Activated CD4-positive, alpha-beta T cell treated with anti-CD3 and anti-CD28 coated beads, Interleukin-2, amount 50 U/mL, for 16 hours (primary cell): Measurements from ENCODE around the gene NTN1.
"Not testable (repeated sequence)": the region's sequence is repeated elsewhere in the genome, so short reads cannot be mapped to it uniquely, and the experiment has no call there.

Source experiments
- DNase-seq: peaks from one replicate; pipeline ENCODE4 v3.0.0-alpha.2; 2020

Gene NTN1

DNA sequence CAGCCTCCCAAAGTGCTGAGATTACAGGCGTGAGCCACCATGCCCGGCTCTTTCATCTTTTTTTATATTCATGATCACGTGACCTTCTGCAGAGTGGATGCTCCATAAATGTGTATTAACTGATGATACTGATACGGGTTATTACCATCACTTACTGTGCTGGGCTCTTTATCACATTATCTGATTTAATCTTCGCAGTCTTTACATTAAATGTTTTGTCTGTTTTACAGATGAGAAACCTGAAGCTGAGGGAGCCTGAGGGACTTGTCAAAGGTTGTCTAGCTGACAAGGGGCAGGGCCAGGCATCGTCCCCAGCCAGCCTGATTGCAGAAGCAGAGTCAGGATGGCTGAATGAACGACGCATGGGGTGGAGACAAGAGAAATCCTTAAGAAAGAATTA lies 104.4 kb downstream of the NTN1 start:
- DNase-seq: no peak

DNA sequence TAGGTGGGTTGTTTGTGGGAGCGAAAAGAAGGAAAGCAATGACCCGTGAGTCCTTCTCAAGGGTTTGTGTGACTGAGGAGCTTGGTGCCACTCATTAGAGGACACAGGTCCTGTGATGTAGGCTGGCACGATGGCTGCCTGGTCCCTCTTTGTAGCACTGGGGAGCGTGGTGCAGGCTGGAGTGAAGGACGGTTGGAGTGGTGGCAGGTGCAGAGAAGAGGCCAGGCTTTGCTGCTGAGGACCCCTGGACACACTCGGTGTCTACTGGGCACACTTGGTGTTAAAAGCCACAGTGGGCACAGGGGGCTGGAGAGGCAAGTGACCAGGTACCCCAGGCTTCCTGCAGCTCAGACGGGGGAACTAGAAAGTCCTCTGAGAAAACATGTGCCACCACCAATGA lies 106.0 kb downstream of the NTN1 start:
- no peak for DNase-seq

DNA sequence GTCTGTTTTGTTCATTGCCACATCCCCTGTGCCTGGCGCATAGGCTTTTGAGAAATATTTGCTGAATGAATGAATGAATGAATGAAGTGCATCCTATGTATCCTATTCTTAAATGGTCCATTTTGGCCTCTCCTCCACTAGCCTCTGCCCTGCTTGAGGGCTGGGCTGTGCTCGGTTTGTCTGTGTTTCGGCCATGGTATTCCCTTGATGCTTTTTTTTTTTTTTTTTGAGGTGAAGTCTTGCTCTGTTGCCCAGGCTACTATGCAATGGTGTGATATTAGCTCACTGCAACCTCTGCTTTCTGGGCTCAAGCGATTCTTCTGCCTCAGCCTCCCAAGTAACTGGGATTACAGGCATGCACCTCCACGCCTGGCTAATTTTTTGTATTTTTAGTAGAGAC lies 110.1 kb downstream of the NTN1 start:
- DNase-seq: no peak

DNA sequence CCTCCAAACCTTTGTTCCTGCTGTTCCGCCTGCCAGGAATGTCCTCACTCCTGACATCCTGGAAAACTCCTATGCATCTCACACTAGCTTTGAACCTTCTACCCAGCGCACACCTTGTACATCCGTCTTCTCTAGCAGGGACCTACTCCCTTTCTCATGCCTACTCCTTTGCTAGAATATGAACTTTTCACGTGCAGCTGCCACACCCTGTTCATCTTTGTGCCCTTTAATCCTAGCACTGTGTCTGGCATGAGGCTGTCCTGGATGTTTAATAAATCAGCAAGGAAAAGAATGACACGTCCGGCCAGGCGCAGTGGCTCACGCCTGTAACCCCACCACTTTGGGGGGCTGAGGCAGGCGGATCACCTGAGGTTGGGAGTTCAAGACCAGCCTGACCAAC lies 111.0 kb downstream of the NTN1 start:
- DNase-seq: no peak

DNA sequence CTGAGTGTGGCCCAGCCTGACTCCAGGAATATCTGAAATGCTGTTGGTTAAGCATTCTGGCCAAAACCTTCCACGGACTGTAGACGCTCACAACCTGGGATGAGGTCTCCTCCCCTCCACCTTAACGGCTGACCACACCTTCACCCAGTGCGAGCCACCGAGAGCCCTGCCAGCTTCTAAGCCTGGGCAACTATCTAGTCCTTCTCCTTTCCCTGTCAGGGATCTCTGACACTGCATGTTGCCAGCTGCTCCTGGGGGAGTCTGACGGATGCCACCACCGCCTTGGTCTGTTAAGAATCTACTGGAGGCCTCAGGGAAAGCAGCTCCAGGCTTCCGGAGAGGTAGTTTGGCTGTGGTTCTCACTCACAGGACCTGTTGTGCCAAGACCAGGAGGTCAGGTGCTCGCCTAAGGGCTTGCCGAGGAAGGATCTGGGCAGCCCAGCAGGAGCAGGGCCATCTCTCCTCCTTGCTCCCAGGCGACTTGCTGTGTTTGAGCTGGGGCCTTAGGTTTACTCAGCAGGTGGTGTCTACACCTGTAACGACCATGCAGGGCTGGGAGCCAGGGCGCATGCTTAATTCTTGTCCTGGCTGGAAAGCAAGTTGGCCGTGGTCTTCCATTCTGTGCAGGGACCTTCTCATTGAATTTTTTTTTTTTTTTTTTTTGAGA lies 111.8 kb downstream of the NTN1 start:
- no peak for DNase-seq

DNA sequence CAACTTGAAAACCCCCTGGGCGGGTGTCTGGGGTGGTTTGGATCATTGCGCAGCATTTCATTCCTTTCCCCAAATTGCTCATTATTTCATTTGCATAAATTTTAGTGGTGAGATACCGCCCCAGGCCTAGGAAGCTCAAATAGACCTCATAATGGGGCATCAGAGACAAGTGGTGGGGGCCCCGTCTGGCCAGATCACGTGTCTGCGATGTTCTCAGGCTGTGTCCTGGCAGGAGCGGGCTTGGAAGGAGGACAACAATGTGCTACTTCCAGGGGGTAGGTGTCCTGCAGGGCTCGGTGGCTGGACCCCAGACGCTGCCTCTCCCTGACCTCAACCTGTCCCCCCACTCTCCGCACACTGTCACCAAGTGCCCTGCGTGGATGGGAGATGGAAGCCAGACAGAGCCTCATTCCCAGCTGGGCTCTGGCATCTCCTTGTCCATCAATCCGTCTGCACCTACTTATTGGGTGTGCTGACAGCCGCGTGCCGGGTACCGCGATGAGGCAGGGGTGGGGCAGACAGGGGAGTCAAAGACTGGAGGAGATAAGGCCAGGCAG lies 116.9 kb downstream of the NTN1 start:
- DNase-seq: no peak

DNA sequence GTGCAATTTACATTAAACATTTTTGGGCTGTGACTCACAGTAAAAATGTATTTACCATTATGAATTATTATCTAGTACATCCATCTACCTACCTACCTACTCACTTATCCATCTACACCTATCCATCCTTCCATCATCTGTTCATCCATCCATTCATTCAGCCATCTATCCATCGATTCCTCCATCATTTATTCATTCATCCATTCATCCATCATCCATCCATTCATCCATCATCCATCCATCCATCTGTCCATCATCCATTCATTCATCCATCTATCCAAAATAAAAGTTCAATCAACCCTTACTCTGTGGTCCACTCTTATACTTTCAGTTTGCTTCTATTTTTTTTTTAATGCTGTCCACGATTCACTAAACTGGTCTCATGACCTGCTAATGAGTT lies 118.4 kb downstream of the NTN1 start:
- DNase-seq: no peak

DNA sequence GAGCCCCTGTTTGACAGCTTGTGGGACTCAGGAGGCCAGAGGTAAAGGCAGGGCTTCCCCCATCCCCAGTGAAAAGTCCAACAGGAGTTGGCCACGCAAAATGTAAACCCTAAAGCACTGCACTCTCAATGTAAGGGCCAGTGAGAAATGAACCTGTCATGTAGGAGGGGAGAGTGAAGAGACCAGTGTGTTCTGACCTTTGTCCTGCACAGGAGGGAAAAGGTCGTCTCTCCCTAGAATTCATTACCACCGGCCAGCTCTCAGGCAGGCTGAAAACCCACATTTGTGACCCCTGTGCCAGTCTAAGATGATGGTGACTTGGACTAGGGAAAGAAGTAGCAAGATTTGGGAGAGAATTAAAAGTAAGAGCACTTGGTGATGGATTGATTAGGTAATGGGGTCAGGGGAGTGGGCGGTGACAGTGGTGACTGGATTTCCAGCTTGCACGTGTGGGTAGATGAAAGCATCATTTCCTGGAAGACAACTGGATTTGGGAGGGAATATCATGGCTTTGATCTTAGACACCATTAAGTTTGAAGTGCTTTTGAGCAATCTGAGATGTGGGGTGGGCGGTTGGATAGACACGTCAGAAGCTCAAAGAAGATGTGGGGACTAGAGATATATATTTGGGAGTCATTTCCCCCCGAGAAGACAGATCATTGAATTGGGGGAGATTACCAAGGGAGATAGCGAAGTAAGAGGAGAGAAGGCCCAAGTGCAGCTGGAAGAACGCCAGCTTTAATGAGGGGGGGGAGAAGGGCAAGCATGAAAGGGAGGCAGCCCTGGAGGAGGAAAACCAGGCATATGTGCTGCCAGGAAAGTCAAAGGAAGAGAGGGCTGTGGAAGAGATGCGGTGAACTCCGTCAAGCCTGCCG lies 119.5 kb downstream of the NTN1 start:
- DNase-seq: no peak

DNA sequence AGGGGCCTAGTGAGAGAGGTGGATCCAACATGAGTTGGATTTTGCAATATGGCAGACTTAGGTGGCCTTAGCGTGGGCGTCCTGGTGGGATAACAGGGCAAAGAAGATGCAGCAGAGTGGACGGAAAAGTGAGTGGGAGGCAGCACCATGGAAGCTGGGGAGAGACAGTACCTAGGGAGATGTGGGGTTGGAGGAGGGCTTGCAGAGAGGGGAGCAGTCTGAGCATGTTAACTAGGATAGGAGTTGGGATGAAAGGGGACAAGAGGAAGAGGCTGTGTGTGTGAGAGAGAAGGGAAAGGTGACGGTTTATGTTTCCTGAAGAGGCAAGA lies 120.1 kb downstream of the NTN1 start:
- no peak for DNase-seq

DNA sequence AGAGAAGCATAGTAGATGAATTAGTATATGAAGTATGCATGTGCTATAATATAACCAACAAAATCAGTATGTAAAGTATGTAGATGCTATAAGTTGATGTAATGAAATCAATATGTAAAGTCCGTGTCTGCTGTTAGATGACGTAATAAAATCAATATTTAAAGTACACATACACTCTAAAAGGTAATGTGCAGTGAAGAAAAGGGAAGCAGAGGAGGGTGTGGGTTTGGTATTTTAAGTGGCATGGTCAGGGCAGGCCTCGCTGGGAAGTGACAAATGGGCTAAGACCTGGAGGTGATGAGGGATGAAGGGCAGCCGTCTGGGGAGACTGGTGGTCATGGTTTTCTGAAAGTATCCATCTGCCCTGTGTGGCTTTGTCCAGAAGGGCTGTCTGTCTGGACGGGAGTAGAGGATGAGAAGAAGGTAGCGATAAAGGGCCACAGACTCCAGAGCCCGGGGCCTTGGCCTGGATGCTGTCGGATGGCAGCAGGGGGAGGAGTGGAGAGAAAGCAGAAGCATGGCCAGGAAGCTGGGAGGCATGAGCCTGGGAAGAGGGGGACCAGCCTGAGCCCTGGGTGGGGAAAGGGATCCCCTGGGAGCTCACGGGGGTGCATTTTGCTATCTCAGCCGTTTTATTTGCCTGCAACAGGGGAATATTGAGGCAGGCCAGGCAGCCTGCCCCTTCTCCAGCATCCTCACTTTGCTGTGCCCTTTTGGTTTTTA lies 121.6 kb downstream of the NTN1 start:
- DNase-seq: no peak

DNA sequence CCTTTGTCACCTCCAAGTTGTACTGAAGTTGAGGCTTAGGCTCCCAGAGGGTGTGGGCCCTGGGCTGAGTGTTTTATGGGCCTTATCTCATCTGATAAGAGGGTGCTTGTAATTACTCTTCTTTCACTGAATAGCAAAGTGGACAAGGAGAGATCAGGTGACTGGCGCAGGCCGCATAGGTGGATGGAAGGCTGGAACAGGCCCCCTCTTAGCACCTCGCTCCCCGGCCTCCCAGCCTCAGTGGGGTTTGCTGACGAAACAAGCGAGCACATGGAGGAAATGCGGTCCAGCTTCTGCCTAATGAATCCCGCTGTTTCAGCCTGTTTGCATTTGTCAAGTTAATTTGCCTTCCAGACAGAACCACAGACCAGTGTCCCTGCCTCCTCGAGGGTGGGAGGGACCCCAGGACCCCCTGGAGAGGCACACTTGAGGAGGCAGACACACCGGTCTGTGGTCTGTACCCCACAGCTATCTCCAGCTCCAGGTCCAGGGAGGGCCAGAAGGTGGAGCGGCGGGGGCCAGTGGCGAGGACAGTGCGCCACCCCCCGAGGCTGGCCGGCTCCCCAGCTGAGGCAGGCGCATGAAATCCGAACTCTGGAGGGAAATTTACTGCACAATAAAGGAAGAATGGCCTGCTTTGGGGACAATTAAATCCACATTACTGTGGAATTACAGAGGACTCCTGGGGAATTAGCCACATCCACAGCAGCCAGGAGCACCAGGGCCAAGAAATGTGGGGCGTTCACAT lies 123.4 kb downstream of the NTN1 start:
- DNase-seq: no peak

DNA sequence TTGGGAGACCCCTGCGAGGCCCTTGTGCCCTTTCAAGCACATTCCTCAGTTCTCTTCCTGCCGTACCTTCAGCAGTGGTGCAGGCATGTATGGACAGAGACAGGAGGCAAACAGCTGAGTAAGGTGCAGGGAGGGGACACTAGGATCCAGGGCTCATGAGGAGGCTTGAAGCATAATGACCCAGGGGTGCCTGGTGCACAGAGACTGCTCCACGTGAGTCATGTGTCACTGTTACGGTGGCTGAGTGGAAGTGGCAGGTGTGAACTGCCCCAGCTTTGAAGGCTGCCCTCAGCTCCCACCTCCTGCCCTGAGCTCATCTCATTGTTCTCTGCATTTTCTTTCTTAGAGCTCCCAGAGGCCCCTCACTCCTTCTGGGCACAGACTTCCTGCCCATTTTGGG lies 124.8 kb downstream of the NTN1 start:
- no peak for DNase-seq

DNA sequence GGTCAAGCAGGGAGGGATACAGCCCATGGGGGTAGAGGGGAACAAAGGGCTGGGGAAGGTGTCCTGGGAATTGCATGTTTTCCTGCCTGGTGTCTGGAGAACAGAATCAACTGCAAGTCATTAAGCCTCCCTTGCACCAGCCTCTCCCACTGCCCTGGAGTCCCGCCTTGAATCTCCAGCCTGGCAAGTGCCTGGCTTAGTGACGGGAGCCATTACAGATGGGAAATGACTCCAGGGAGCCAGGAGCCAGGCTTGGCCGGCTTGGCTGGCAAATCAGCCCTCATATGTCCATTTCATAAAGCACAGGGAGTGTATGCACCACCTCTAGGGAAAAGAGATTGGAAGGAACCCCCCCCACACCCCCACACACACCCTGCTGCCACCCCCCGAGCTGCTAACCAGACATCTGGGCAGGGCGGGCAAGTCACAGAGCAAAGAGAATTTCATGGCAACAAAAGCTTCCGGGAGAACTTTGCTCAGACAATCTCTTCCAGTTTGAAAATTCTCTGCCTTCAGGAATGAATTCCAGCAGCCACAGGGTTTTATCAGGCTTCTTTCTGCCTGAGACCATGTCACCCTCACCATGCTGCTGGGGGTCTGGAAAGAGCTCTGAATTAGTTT lies 127.7 kb downstream of the NTN1 start:
- no peak for DNase-seq

DNA sequence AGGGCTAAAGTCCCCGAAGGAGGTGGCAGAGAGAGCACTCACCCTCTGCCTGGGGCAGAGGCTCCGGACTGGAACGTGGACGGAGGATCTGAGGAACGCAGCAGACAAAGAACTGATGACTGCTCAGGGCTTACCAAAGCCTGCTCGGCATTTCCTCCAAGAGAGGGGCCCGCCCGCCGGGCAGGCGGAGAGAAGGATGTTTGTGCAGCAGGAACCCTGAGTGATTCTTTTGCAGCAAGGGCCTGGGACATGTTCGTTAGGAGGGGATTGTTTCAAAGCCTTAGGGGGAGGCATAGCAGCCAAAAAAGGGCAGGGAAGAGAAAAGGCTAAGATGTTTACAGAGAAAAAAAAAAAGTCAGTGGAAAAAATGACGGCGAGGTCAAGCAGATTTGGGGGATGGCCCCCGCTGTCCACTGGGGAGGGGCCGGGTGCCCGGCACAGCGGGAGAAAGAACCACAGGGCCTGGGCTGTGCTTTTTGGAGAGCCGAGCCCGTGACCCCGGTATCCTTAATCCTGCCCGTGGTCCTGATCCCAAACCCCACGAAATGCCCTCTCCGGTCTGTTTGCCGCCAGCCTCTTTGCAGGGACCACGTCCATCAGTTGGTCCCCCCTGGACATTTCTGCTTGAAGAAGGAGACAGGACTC lies 129.3 kb downstream of the NTN1 start:
- no peak for DNase-seq

DNA sequence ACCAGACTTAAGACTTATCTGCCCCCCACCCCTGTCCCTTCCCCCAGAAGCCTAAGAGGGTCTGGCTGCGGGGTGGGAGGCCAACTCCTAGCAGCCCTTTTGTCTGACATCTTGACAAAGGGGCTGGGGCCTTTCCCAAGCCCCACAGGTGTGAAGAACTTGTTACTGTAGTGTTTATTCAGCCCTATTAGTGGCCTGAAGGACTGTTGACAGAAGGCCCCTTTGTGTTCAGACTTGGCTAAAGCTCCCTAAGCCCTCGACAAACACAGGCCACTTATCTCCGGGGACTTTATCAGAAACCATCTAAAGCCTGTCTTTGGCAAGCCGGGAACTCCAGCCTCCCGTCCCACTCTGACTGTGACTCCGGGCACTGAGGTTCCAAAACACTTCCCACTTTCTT lies 129.8 kb downstream of the NTN1 start:
- no peak for DNase-seq

DNA sequence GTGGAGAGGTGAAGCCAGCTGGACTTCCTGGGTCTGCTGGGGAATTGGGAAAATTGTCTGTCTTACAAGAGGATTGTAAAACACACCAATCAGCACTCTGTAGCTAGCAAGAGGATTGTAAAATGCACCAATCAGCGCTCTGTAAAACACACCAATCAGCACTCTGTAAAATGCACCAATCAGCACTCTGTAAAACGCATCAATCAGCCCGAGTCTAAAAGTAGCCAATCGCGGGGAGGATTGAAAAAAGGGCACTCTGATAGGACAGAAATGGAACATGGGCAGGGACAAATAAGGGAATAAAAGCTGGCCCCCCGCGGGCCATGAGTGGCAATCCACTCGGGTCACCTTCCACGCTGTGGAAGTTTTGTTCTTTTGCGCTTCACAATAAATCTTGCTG lies 130.4 kb downstream of the NTN1 start:
- not testable (repeated sequence) for DNase-seq

DNA sequence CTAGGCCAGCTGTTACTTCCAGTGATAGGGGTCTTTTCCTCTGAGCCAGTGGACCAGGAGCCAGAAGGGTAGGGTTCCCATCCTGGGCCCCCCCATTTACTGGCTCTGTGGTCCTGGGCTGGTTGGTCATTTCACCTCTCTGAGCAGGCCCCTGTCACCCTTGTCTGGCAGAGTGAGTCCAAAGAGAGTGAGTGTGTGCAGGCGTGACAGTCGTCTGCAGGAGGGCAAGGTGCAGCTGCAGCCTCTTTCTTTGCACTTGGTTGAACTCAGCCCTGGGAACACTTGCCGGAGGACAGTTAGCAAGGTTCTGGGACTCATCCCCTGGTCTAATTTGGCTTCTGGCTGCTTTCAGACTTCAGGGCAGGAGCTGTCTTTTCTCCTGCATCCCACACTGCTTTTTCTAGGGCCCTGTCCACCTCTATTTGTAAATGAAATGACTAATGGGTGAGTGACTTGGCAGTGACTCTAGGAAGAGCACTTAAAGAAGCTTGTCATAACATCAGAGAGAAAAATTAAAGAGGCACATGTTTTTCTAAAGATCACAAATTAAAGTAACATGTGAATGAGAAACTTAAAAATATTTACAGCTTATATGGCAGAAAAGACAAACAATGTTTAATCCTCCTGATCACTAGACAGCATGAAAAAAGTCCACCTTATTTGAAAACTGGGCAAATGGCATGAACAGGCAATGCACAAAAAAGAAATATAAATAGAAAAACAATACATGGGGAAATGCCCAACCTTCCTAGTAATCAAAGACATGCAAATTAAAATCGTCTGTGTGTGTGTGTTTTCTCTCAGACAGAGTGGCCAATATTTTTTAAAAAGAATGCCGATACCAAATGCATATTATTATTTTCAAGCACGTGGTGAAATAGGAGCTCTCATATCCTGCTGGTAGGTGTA lies 137.5 kb downstream of the NTN1 start:
- DNase-seq: no peak

DNA sequence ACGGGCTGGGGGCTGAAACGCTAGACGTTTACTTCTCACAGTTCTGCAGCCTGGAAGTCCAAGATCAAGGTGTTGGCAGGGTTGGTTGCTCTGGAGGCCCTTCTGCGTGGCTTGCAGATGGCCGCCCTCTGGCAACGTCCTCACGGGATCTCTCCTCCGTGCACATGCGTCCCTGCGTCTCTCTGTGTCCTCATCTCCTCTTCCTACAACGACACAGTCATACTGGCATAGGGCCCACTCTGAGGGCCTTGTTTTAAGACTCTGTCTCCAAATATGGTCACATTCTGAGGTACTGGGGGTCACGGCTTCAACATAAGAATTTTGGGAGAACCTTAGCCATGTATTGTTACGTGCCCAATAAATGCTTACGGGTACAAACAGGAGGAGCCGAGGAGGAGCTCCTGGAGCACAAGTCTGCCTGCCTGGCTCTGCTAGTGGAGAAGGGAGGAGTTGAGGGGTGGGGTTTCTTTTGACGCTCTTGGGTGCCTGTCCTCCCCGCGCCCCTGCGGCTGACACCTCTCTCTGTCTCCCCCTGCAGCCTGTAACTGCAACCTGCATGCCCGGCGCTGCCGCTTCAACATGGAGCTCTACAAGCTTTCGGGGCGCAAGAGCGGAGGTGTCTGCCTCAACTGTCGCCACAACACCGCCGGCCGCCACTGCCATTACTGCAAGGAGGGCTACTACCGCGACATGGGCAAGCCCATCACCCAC lies 141.1 kb downstream of the NTN1 start:
- DNase-seq: no peak

DNA sequence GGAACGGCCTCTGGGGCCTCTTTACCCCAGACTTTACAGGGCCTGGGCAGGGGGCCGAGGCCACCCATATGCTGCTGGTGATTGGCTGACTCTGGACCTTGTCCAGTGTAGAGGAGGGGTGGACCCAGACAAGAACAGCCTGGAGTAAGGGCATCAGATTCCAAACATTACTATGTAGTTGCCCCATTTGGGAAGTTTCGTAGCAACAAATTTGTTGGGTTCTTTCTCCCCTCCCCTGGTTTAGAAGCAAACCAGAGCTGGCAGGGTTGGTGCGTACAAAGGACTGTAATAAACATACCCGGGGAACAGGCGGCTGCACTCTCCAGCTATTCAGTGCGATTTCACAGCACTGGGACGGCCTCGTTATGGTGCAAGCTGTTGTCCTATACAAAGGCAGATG lies 145.5 kb downstream of the NTN1 start:
- no peak for DNase-seq

DNA sequence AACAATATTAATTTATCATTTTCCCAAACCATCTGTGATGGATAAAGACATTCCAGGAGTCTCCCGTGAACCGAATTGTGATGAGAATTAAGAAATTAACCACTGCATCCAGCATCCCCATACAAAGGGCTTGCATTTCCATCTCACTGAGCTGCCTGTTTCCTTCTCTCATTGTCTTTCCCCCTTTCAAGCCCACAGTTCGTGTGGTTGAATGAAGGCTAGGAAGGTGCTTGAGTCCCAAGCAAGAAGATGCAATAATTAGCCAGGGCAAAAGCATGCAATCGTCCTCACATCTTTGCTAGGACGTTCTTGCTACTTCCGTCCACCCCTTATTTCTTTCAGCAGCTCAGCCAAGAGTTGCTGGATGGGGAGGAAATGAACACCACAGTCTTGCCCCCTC lies 146.1 kb downstream of the NTN1 start:
- no peak for DNase-seq
